HepG2 (cell line): ENCODE data around the gene CLEC16A. TPM values are rescaled to one million over a fixed set of nuclear protein-coding genes. Genes with fewer than 3 reads are reported as not detected.

ENCODE experiments used
- ATAC-seq: fragments of 200-7000 bp; cut with Tn5 transposase; 3 replicates; pipeline ENCODE4 v1.9.1; 2020; ENCODE audit warnings: mild to moderate bottlenecking, moderate library complexity
- BruUV-seq: library from RNA; stranded (reverse); fragments of 400-500 nt; replicated peaks from 2 replicates; lab custom pipeline; 2021; lab: Mats Ljungman, UMichigan
- CTCF ChIA-PET: fragments of 300-600 bp; formaldehyde crosslinking; extraction: SDS; loops from one replicate; lab custom pipeline; 2021; ENCODE audit warnings: low total read pairs, inconsistent platforms, low intra/inter-chr PET ratio; lab: Yijun Ruan, JAX
- POLR2A ChIA-PET: fragments of 350-600 bp; sonication (Branson Sonifier 250); formaldehyde crosslinking; loops from one replicate; lab custom pipeline; 2020; ENCODE audit warnings: antibody characterized with exemption, inconsistent platforms; lab: Yijun Ruan, JAX
- DNase-seq: peaks from one replicate; pipeline ENCODE4 v3.0.0-alpha.2; 2015; ENCODE audit warnings: low spot score
- FAIRE-seq: peaks from 3 replicates; lab custom pipeline; 2011; peaks lifted over from hg19 to GRCh38; lab: Jason Lieb, UNC
- H2AFZ ChIP-seq: one replicate; pipeline ENCODE4 v1.6.1; 2011; ENCODE audit warnings: low read length, inconsistent platforms
- H3K27ac ChIP-seq: fragments of 300-600 bp; 3 replicates; pipeline ENCODE4 v1.8.0; 2011; ENCODE audit warnings: mixed run types, mild to moderate bottlenecking, mixed read lengths, low read length, inconsistent platforms; ENCODE audit not compliant: insufficient read depth; ENCODE audit errors: extremely low read length
- H3K27me3 ChIP-seq, 2 experiments: fragments of 200-600 bp in 1 of 2; 2 replicates in 1 of 2; 3 replicates in 1 of 2; pipeline versions ENCODE4 v1.6.0 to v1.8.0; 2011; ENCODE audit warnings: low read length in 2 of 2, mild to moderate bottlenecking in 2 of 2, moderate library complexity in 2 of 2, inconsistent platforms in 1 of 2; ENCODE audit not compliant: insufficient read depth in 2 of 2, control insufficient read depth in 1 of 2
- H3K36me3 ChIP-seq, 2 experiments: fragments of 200-600 bp in 1 of 2; replicated peaks in 1 of 2; 2 replicates in 1 of 2; 3 replicates in 1 of 2; pipeline versions ENCODE4 v1.5.1 to v1.8.0; 2011; ENCODE audit warnings: low read length in 2 of 2, inconsistent platforms in 1 of 2; ENCODE audit not compliant: insufficient read depth in 2 of 2, control insufficient read depth in 1 of 2
- H3K4me1 ChIP-seq: 2 replicates; pipeline ENCODE4 v1.5.1; 2012; ENCODE audit warnings: low read length, inconsistent platforms; ENCODE audit not compliant: insufficient read depth
- H3K4me2 ChIP-seq: 2 replicates; pipeline ENCODE4 v1.6.0; 2011; ENCODE audit warnings: low read depth, low read length, inconsistent platforms
- H3K4me3 ChIP-seq, 3 experiments: fragments of 200-600 bp in 1 of 3; sonication (generic), shearing (Covaris generic) in 1 of 3; replicated peaks in 1 of 3; 2 replicates each; pipeline ENCODE4 v1.5.1; 2011 to 2016; ENCODE audit warnings: low read length in 3 of 3, inconsistent platforms in 2 of 3, low read depth in 2 of 3, mild to moderate bottlenecking in 2 of 3, control low read depth in 1 of 3, mixed read lengths in 1 of 3; ENCODE audit not compliant: insufficient read depth in 1 of 3
- H3K79me2 ChIP-seq: one replicate; pipeline ENCODE4 v1.6.1; 2011; ENCODE audit warnings: low read length, inconsistent platforms; ENCODE audit not compliant: insufficient read depth
- H3K9ac ChIP-seq: 2 replicates; pipeline ENCODE4 v1.6.0; 2011; ENCODE audit warnings: mild to moderate bottlenecking, low read depth, low read length, inconsistent platforms; ENCODE audit not compliant: insufficient read depth
- H3K9me3 ChIP-seq: 2 replicates; pipeline ENCODE4 v1.5.1; 2012; ENCODE audit warnings: mild to moderate bottlenecking, low read length
- H4K20me1 ChIP-seq: 2 replicates; pipeline ENCODE4 v1.6.0; 2011; ENCODE audit warnings: inconsistent platforms, mild to moderate bottlenecking, low read length, moderate library complexity; ENCODE audit not compliant: insufficient read depth
- ETV5 ChIP-seq: IDR thresholded peaks from 2 replicates; pipeline ENCODE4 v1.6.1; 2018; ENCODE audit warnings: missing biosample characterization, missing genetic modification reagents, inconsistent platforms, borderline replicate concordance
- GATAD2A ChIP-seq: IDR thresholded peaks from 2 replicates; pipeline ENCODE4 v1.6.1; 2016
- PPARG ChIP-seq: conservative IDR thresholded peaks from 2 replicates; pipeline ENCODE4 v1.6.1; 2016; ENCODE audit warnings: missing biosample characterization, missing genetic modification reagents
- ZKSCAN5 ChIP-seq: sonication (generic); formaldehyde crosslinking; IDR thresholded peaks from 2 replicates; pipeline ENCODE4 v1.5.1; 2020; ENCODE audit warnings: mild to moderate bottlenecking, missing genetic modification reagents
- ZNF274 ChIP-seq: sonication (generic); formaldehyde crosslinking; IDR thresholded peaks from 2 replicates; pipeline ENCODE4 v1.5.1; 2020; ENCODE audit warnings: mild to moderate bottlenecking, missing genetic modification reagents
- ZNF766 ChIP-seq: sonication (generic); formaldehyde crosslinking; IDR thresholded peaks from 2 replicates; pipeline ENCODE4 v1.5.0; 2020; ENCODE audit warnings: missing genetic modification reagents, borderline replicate concordance
- WGBS: methylation state at CpG from one replicate; pipeline ENCODE4 v1.1.6; 2017; ENCODE audit warnings: low lambda C conversion rate; 5-methylcytosine and 5-hydroxymethylcytosine counted together
- in situ Hi-C: cut with HindIII; loops from 2 replicates; pipeline ENCODE4 v1.10.0; 2017; ENCODE audit warnings: low pct_unique_long_range_greater_than_20kb; ENCODE audit not compliant: extremely low pct_ligation_motif_present
- intact Hi-C: fragments of 100-400 bp; cut with micrococcal nuclease; formaldehyde crosslinking; loops from one replicate; pipeline ENCODE4 v1.10.0; 2022; ENCODE audit not compliant: unreplicated experiment
- polyA plus RNA-seq, 8 experiments: library from polyadenylated mRNA; depleted of rRNA in 3 of 8; stranded (reverse) in 7 of 8; unstranded in 1 of 8; fragments of >200 nt; fragmentation: Illumina TruSeq in 4 of 8; extraction: Trizol in 4 of 8; gene quantifications; 2 replicates each; pipeline versions ENCODE4 v1.2.1 to v1.2.3, GENCODE V29; 2011 to 2016; ENCODE audit warnings: low read depth in 4 of 8, missing spikeins in 1 of 8, mixed read lengths in 1 of 8; ENCODE audit not compliant: insufficient read depth in 1 of 8
- total RNA-seq, 5 experiments: library from RNA; depleted of rRNA; stranded (reverse); fragments of >200 nt; fragmentation: Illumina TruSeq; extraction: Trizol; gene quantifications; 2 replicates each; pipeline ENCODE4 v1.2.3, GENCODE V29; 2016; ENCODE audit warnings: low read depth in 1 of 5
- TF ChIP-seq, protein P1 (sequence below): sonication (generic); formaldehyde crosslinking; IDR thresholded peaks from 2 replicates; pipeline ENCODE4 v1.5.0; 2020; ENCODE audit warnings: mild to moderate bottlenecking, missing genetic modification reagents

CLEC16A gene
- total and polyA plus RNA-seq, 2 of the 13 experiments (the other 11 are each of a cell fraction or from before 2014, with no cell fraction given) = 8.5 to 10.3 TPM

DNA sequence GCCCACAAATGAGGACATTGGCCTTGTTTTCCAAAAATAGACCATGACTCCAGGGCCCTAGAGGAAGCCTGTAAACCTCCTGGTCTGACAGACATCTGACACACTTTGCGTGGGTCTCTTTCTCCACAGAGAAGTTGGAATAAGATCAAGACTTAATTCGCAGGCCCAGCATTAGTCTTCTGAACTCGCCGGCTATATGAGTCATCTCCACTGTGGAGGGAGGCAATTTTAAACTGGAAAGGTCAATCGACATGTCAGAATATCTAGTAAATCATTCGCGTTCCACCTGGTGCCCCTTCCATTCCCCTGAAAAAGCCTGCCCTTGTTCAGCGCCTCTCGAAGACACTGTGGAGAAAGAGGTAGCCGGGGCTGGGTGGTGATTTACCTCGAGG lies 140.1 kb downstream of the CLEC16A start (continued):
- TF ChIP-seq, protein P1, sequence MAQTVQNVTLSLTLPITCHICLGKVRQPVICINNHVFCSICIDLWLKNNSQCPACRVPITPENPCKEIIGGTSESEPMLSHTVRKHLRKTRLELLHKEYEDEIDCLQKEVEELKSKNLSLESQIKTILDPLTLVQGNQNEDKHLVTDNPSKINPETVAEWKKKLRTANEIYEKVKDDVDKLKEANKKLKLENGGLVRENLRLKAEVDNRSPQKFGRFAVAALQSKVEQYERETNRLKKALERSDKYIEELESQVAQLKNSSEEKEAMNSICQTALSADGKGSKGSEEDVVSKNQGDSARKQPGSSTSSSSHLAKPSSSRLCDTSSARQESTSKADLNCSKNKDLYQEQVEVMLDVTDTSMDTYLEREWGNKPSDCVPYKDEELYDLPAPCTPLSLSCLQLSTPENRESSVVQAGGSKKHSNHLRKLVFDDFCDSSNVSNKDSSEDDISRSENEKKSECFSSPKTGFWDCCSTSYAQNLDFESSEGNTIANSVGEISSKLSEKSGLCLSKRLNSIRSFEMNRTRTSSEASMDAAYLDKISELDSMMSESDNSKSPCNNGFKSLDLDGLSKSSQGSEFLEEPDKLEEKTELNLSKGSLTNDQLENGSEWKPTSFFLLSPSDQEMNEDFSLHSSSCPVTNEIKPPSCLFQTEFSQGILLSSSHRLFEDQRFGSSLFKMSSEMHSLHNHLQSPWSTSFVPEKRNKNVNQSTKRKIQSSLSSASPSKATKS (CRISPR knock-in tag) = no peak
- TF ChIP-seq GATAD2A (CRISPR knock-in tag) = no peak

DNA sequence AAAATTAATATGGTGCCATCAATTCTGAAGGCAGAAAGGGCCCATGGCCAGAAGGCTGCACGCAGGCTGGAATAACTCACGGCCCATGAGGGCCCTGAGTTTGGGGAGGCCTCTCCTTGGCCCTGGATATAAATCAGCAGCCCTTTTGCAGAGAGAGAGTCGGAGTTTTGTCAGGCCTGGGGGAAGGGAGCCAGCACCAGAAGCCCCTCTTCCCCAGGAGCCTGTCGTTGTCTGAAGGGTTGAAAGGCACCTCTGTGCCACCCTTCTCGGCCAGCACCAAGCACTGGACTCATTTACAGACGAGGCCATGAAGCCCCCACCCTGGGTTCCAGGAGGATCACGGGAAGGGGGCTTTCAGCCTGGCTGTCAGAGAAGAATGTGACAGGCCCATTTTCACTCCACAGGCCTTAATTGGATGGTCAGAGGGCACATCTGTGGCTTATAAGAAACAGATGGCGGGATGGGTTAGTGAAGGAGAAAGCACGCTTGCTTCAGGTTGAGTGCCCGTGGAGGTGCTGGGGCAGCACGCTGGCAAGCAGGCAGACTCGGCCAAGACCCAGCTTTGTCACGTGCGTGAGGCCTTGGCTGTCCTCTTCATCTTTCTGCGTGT lies 140.6 kb downstream of the CLEC16A start:
- no peak overlapping the region for H3K4me2 ChIP-seq
- H3K27me3 ChIP-seq = no peaks in the 10 kb centered on the region
- H3K4me3 ChIP-seq = no peak overlapping the region
- H3K79me2 ChIP-seq = no peaks in the 10 kb centered on the region
- H2AFZ ChIP-seq = no peak overlapping the region
- 95% methylated on average over 15 of the region's 15 CpGs for WGBS
- in situ Hi-C loops (no loop called here), intact Hi-C loops (no loop called here)
- H4K20me1 ChIP-seq = no peaks in the 10 kb centered on the region
- POLR2A ChIA-PET = no interaction called here
- TF ChIP-seq ZKSCAN5 (CRISPR knock-in tag) (no peak), PPARG (CRISPR knock-in tag) (no peak), ZNF766 (CRISPR knock-in tag) (no peak), ZNF274 (CRISPR knock-in tag) (no peak), ETV5 (CRISPR knock-in tag) (no peak)
- H3K9me3 ChIP-seq = no peaks in the 10 kb centered on the region
- H3K27ac ChIP-seq = no peak overlapping the region
- FAIRE-seq (no peak), DNase-seq (no peak), ATAC-seq (no peak)
- BruUV-seq = no TSS peak
- H3K36me3 ChIP-seq = peaks cover 0 to 3% of the 10 kb centered on the region in 2 experiments; a peak in 1 of 5 replicates
- CTCF ChIA-PET = no interaction called here
- no peak overlapping the region for H3K9ac ChIP-seq
- peaks cover 15% of the 10 kb centered on the region for H3K4me1 ChIP-seq
